Trophoblast cell (in vitro differentiated cells and primary cell): ENCODE data around the gene MAN1C1.

ENCODE experiments used
- DNase-seq, 2 donors: peaks; one replicate each; pipeline ENCODE4 v3.0.0-alpha.2; 2016
- H2AFZ ChIP-seq: 2 replicates; pipeline ENCODE4 v1.6.1; 2013; ENCODE audit warnings: low read length, moderate library complexity, mild to moderate bottlenecking; ENCODE audit not compliant: insufficient read depth, poor library complexity
- H2AK5ac ChIP-seq: 2 replicates; pipeline ENCODE4 v1.6.1; 2013; ENCODE audit warnings: mild to moderate bottlenecking, low read length
- H2BK120ac ChIP-seq: 2 replicates; pipeline ENCODE4 v1.6.1; 2013; ENCODE audit warnings: low read length, mild to moderate bottlenecking, moderate library complexity; ENCODE audit not compliant: insufficient read depth, poor library complexity
- H2BK12ac ChIP-seq: 2 replicates; pipeline ENCODE4 v1.6.1; 2013; ENCODE audit warnings: mild to moderate bottlenecking, low read length, moderate library complexity
- H2BK5ac ChIP-seq: 2 replicates; pipeline ENCODE4 v1.6.1; 2013; ENCODE audit warnings: low read length, low read depth, moderate library complexity, mild to moderate bottlenecking; ENCODE audit not compliant: poor library complexity
- H3K14ac ChIP-seq: 2 replicates; pipeline ENCODE4 v1.6.1; 2013; ENCODE audit warnings: mild to moderate bottlenecking, low read length
- H3K18ac ChIP-seq: 2 replicates; pipeline ENCODE4 v1.6.1; 2013; ENCODE audit warnings: mild to moderate bottlenecking, low read length
- H3K23ac ChIP-seq: 2 replicates; pipeline ENCODE4 v1.6.1; 2013; ENCODE audit warnings: low read length
- H3K27ac ChIP-seq: 2 replicates; pipeline ENCODE4 v1.5.1; 2013; ENCODE audit warnings: low read depth, mild to moderate bottlenecking, inconsistent platforms, low read length, moderate library complexity
- H3K27me3 ChIP-seq: 2 replicates; pipeline ENCODE4 v1.6.1; 2013; ENCODE audit warnings: inconsistent platforms, mild to moderate bottlenecking, low read length, moderate library complexity; ENCODE audit not compliant: insufficient read depth
- H3K36me3 ChIP-seq, 2 experiments: 1 replicate in 1 of 2; 2 replicates in 1 of 2; pipeline ENCODE4 v1.6.1; 2013; ENCODE audit warnings: low read length in 2 of 2, mild to moderate bottlenecking in 2 of 2, moderate library complexity in 1 of 2; ENCODE audit not compliant: insufficient read depth in 2 of 2, control insufficient read depth in 1 of 2
- H3K4ac ChIP-seq: 2 replicates; pipeline ENCODE4 v1.6.1; 2013; ENCODE audit warnings: low read depth, mild to moderate bottlenecking, low read length, moderate library complexity
- H3K4me1 ChIP-seq, 2 experiments: 1 replicate in 1 of 2; 2 replicates in 1 of 2; pipeline ENCODE4 v1.6.1; 2013; ENCODE audit warnings: low read length in 2 of 2, mild to moderate bottlenecking in 2 of 2, moderate library complexity in 1 of 2; ENCODE audit not compliant: insufficient read depth in 2 of 2, control insufficient read depth in 1 of 2
- H3K4me2 ChIP-seq: 2 replicates; pipeline ENCODE4 v1.6.1; 2013; ENCODE audit warnings: inconsistent platforms, mild to moderate bottlenecking, low read length, moderate library complexity
- H3K4me3 ChIP-seq: 2 replicates; pipeline ENCODE4 v1.5.1; 2013; ENCODE audit warnings: mild to moderate bottlenecking, low read depth, low read length, inconsistent platforms
- H3K79me1 ChIP-seq: one replicate; pipeline ENCODE4 v1.6.1; 2013; ENCODE audit warnings: low read length
- H3K79me2 ChIP-seq: 2 replicates; pipeline ENCODE4 v1.6.1; 2013; ENCODE audit warnings: low read length, mild to moderate bottlenecking; ENCODE audit not compliant: control insufficient read depth, insufficient read depth, poor library complexity
- H3K9ac ChIP-seq: 2 replicates; pipeline ENCODE4 v1.6.1; 2013; ENCODE audit warnings: mild to moderate bottlenecking, low read length
- H3K9me3 ChIP-seq: 2 replicates; pipeline ENCODE4 v1.6.1; 2013; ENCODE audit warnings: low read depth, mild to moderate bottlenecking, control low read depth, inconsistent platforms, low read length; ENCODE audit not compliant: insufficient read depth
- H4K12ac ChIP-seq: 2 replicates; pipeline ENCODE4 v1.6.1; 2013; ENCODE audit warnings: low read depth, mild to moderate bottlenecking, low read length, moderate library complexity
- H4K8ac ChIP-seq: 2 replicates; pipeline ENCODE4 v1.6.1; 2013; ENCODE audit warnings: low read depth, mild to moderate bottlenecking, low read length, moderate library complexity
- H4K91ac ChIP-seq: one replicate; pipeline ENCODE4 v1.6.1; 2013; ENCODE audit warnings: low read depth, mild to moderate bottlenecking, low read length, moderate library complexity
- WGBS: extraction: QIAGEN DNeasy Blood & Tissue Kit; methylation state at CpG from one replicate; pipeline ENCODE4 v1.1.7; 2013; ENCODE audit warnings: missing lambda C conversion rate; ENCODE audit not compliant: insufficient read length, insufficient coverage; ENCODE audit errors: extremely low coverage; 5-methylcytosine and 5-hydroxymethylcytosine counted together

The MAN1C1 gene

GRCh38 chr1:25690396-25690956 is 73.9 kb downstream of the MAN1C1 start:
- no peaks in the 10 kb centered on the region for H3K36me3 ChIP-seq
- no peak overlapping the region for H3K4me3 ChIP-seq
- no peak overlapping the region for H2BK5ac ChIP-seq
- no peak overlapping the region for H2BK120ac ChIP-seq
- peaks cover 2 to 3% of the 10 kb centered on the region in 2 experiments for H3K4me1 ChIP-seq
- no peaks in the 10 kb centered on the region for H3K27me3 ChIP-seq
- H3K4me2 ChIP-seq = no peak overlapping the region
- H2AFZ ChIP-seq = no peak overlapping the region
- no peak overlapping the region for H4K8ac ChIP-seq
- H3K79me2 ChIP-seq = no peaks in the 10 kb centered on the region
- H3K9me3 ChIP-seq = peaks cover 2% of the 10 kb centered on the region
- H2BK12ac ChIP-seq = no peak overlapping the region
- H3K9ac ChIP-seq = no peak overlapping the region
- WGBS = no CpG with 5 or more reads among the region's 13 CpGs
- H3K23ac ChIP-seq = no peak overlapping the region
- no peak overlapping the region for H2AK5ac ChIP-seq
- H3K14ac ChIP-seq = no peak overlapping the region
- H4K91ac ChIP-seq = no peak overlapping the region
- peaks cover 3% of the 10 kb centered on the region for H3K79me1 ChIP-seq
- no peak overlapping the region for H3K4ac ChIP-seq
- DNase-seq = no peak
- no peak overlapping the region for H3K18ac ChIP-seq
- H4K12ac ChIP-seq = no peak overlapping the region
- H3K27ac ChIP-seq = no peak overlapping the region

GRCh38 chr1:25691211-25691610 is 74.6 kb downstream of the MAN1C1 start:
- no peak for DNase-seq
- no peak overlapping the region for H3K14ac ChIP-seq
- no peak overlapping the region for H3K9ac ChIP-seq
- H2AFZ ChIP-seq = no peak overlapping the region
- H2BK5ac ChIP-seq = no peak overlapping the region
- H3K4me3 ChIP-seq = no peak overlapping the region
- WGBS = no CpG with 5 or more reads among the region's 7 CpGs
- H3K4me2 ChIP-seq = no peak overlapping the region
- H3K4me1 ChIP-seq = peaks cover 2 to 5% of the 10 kb centered on the region in 2 experiments
- no peaks in the 10 kb centered on the region for H3K27me3 ChIP-seq
- H3K9me3 ChIP-seq = peaks cover 2% of the 10 kb centered on the region
- no peak overlapping the region for H3K18ac ChIP-seq
- H4K12ac ChIP-seq = no peak overlapping the region
- H3K4ac ChIP-seq = no peak overlapping the region
- no peak overlapping the region for H2BK120ac ChIP-seq
- no peak overlapping the region for H3K23ac ChIP-seq
- no peak overlapping the region for H4K8ac ChIP-seq
- no peaks in the 10 kb centered on the region for H3K36me3 ChIP-seq
- no peak overlapping the region for H3K27ac ChIP-seq
- H2AK5ac ChIP-seq = no peak overlapping the region
- H3K79me2 ChIP-seq = no peaks in the 10 kb centered on the region
- H4K91ac ChIP-seq = no peak overlapping the region
- peaks cover 3% of the 10 kb centered on the region for H3K79me1 ChIP-seq
- no peak overlapping the region for H2BK12ac ChIP-seq

GRCh38 chr1:25692560-25692959 is 76.0 kb downstream of the MAN1C1 start:
- no peak overlapping the region for H3K9ac ChIP-seq
- no peak overlapping the region for H3K27ac ChIP-seq
- H4K12ac ChIP-seq = no peak overlapping the region
- no peaks in the 10 kb centered on the region for H3K36me3 ChIP-seq
- H2BK120ac ChIP-seq = no peak overlapping the region
- no peak overlapping the region for H3K4ac ChIP-seq
- H3K27me3 ChIP-seq = no peaks in the 10 kb centered on the region
- H3K79me2 ChIP-seq = no peaks in the 10 kb centered on the region
- WGBS = no CpG with 5 or more reads among the region's 6 CpGs
- no peak overlapping the region for H3K18ac ChIP-seq
- H3K9me3 ChIP-seq = peaks cover 2% of the 10 kb centered on the region
- no peak overlapping the region for H2AK5ac ChIP-seq
- H3K4me1 ChIP-seq = peaks cover 2 to 5% of the 10 kb centered on the region in 2 experiments
- H3K4me2 ChIP-seq = no peak overlapping the region
- H3K23ac ChIP-seq = no peak overlapping the region
- no peak overlapping the region for H4K8ac ChIP-seq
- H2AFZ ChIP-seq = no peak overlapping the region
- peaks cover 3% of the 10 kb centered on the region for H3K79me1 ChIP-seq
- H3K14ac ChIP-seq = no peak overlapping the region
- DNase-seq = no peak
- H3K4me3 ChIP-seq = no peak overlapping the region
- H2BK12ac ChIP-seq = no peak overlapping the region
- no peak overlapping the region for H4K91ac ChIP-seq
- no peak overlapping the region for H2BK5ac ChIP-seq

- Histone ChIP-seq H2BK120ac (no peak overlapping the region), H3K9me3 (peaks cover 2% of the 10 kb centered on the region), H3K4me1 (peaks cover 5 to 7% of the 10 kb centered on the region in 2 experiments), H2BK5ac (no peak overlapping the region), H3K79me2 (no peaks in the 10 kb centered on the region), H3K36me3 (no peaks in the 10 kb centered on the region), H3K9ac (no peak overlapping the region), H3K27ac (no peak overlapping the region), H3K14ac (no peak overlapping the region), H3K4me3 (no peak overlapping the region), H4K8ac (no peak overlapping the region), H3K27me3 (no peaks in the 10 kb centered on the region), H2AFZ (no peak overlapping the region), H3K23ac (no peak overlapping the region), H4K12ac (no peak overlapping the region), H4K91ac (no peak overlapping the region), H2AK5ac (no peak overlapping the region), H2BK12ac (peak overlapping the region; percentile 25), H3K18ac (no peak overlapping the region), H3K4ac (no peak overlapping the region), H3K79me1 (peaks cover 3% of the 10 kb centered on the region), H3K4me2 (no peak overlapping the region)
- WGBS = no CpG with 5 or more reads among the region's 9 CpGs
- DNase-seq = no peak
Measured at GRCh38 chr1:25694167-25695007, 77.8 kb downstream of the MAN1C1 start.
